ENCODE measurements around the gene MYOD1. TPM values are rescaled to one million over a fixed set of nuclear protein-coding genes. Genes with fewer than 3 reads are reported as not detected.

MYOD1 gene
- total RNA-seq, 1 experiment from 2014 or later, result not detected

- DNase-seq (ENCODE audit: low spot score), result no peak
Measured at GRCh38 chr11:17748761-17749721, 29.7 kb downstream of the MYOD1 start.

GRCh38 chr11:17750013-17750800 is 30.8 kb downstream of the MYOD1 start:
- DNase-seq (ENCODE audit: low spot score), result no peak

- DNase-seq (ENCODE audit: low spot score), result no peak
Measured at GRCh38 chr11:17750801-17751165, 31.4 kb downstream of the MYOD1 start.

GRCh38 chr11:17751558-17751957 is 32.2 kb downstream of the MYOD1 start:
- no peak for DNase-seq (ENCODE audit: low spot score)

GRCh38 chr11:17752144-17752543 is 32.8 kb downstream of the MYOD1 start:
- no peak for DNase-seq (ENCODE audit: low spot score)

GRCh38 chr11:17753153-17753552 is 33.8 kb downstream of the MYOD1 start:
- DNase-seq (ENCODE audit: low spot score), result no peak

GRCh38 chr11:17753641-17754040 is 34.3 kb downstream of the MYOD1 start:
- DNase-seq (ENCODE audit: low spot score), result no peak

GRCh38 chr11:17755891-17756290 is 36.5 kb downstream of the MYOD1 start:
- no peak for DNase-seq (ENCODE audit: low spot score)

- peak; percentile 83 for DNase-seq (ENCODE audit: low spot score)
Measured at GRCh38 chr11:17760102-17761029, 41.0 kb downstream of the MYOD1 start.

- peak; percentile 50 for DNase-seq (ENCODE audit: low spot score)
Measured at GRCh38 chr11:17762309-17762974, 43.1 kb downstream of the MYOD1 start.

- DNase-seq (ENCODE audit: low spot score), result no peak
Measured at GRCh38 chr11:17763244-17763643, 43.9 kb downstream of the MYOD1 start.

- no peak for DNase-seq (ENCODE audit: low spot score)
Measured at GRCh38 chr11:17763703-17764102, 44.3 kb downstream of the MYOD1 start.

- no peak for DNase-seq (ENCODE audit: low spot score)
Measured at GRCh38 chr11:17764446-17765218, 45.3 kb downstream of the MYOD1 start.

- no peak for DNase-seq (ENCODE audit: low spot score)
Measured at GRCh38 chr11:17765356-17766072, 46.1 kb downstream of the MYOD1 start.

- DNase-seq (ENCODE audit: low spot score), result no peak
Measured at GRCh38 chr11:17766073-17766359, 46.6 kb downstream of the MYOD1 start.

- DNase-seq (ENCODE audit: low spot score), result no peak
Measured at GRCh38 chr11:17766590-17766989, 47.2 kb downstream of the MYOD1 start.

GRCh38 chr11:17767301-17767885 is 48.0 kb downstream of the MYOD1 start:
- DNase-seq (ENCODE audit: low spot score), result no peak

- DNase-seq (ENCODE audit: low spot score), result no peak
Measured at GRCh38 chr11:17767914-17768313, 48.5 kb downstream of the MYOD1 start.

- no peak for DNase-seq (ENCODE audit: low spot score)
Measured at GRCh38 chr11:17768547-17768946, 49.2 kb downstream of the MYOD1 start.
